Ovary (tissue), 3 donors: ENCODE data around the gene TRMT1.

Experiments
- POLR2A ChIP-seq: fragments of 450-650 bp; IDR thresholded peaks from one replicate; pipeline ENCODE4 v1.6.1; 2017; ENCODE audit warnings: antibody characterized with exemption, mild to moderate bottlenecking, moderate library complexity
- TF ChIP-seq, protein P1 (sequence below), 3 donors: fragments of 450-650 bp in 2 of 3; fragments of 200-600 bp in 1 of 3; IDR thresholded peaks; one replicate each; pipeline versions ENCODE4 v1.5.1 to v1.8.0; 2016 to 2022; ENCODE audit warnings: antibody characterized with exemption in 3 of 3, mild to moderate bottlenecking in 1 of 3
- donor health status: DM: no; HTN: no; CAD: no.

DNA sequence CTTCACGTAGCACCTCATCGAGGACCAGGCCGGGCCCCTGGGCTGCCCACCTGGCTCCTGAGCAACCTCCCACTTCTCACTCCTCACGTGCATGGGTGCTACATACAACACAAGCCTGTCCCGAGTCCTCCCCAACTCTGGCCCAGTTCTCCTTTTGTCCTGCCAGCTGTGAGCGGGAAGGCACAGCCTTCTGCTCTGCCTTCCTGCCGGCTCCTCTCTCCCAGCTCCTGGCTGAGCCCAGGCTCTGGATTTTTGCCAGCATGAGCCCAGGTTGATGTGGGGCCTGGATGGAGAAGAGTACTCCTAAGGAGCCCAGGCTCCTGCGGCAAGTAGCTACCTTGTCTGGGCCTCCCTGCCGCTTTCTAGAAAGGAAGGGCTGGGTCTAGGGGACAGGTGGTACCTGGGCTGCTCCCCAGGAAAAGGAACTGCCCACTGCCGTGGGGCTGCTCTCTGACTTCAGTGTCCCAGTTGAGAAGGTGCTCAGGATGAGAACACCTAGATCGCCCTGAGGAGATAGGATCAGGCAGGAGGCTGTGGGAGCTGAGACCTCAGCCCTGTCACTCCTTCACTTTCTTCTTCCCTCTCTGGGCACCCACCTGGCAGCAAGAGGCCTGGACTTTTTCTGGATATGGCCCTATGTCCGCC is 37.5 kb downstream of the TRMT1 start:
- TF ChIP-seq, protein P1, sequence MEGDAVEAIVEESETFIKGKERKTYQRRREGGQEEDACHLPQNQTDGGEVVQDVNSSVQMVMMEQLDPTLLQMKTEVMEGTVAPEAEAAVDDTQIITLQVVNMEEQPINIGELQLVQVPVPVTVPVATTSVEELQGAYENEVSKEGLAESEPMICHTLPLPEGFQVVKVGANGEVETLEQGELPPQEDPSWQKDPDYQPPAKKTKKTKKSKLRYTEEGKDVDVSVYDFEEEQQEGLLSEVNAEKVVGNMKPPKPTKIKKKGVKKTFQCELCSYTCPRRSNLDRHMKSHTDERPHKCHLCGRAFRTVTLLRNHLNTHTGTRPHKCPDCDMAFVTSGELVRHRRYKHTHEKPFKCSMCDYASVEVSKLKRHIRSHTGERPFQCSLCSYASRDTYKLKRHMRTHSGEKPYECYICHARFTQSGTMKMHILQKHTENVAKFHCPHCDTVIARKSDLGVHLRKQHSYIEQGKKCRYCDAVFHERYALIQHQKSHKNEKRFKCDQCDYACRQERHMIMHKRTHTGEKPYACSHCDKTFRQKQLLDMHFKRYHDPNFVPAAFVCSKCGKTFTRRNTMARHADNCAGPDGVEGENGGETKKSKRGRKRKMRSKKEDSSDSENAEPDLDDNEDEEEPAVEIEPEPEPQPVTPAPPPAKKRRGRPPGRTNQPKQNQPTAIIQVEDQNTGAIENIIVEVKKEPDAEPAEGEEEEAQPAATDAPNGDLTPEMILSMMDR (IDR thresholded peaks at IDR 0.05): no peak
- no peak for TF ChIP-seq POLR2A
